SIG-M5 treated with dmso at 0.1 percent for 504 hours (cell line): ENCODE data around the gene CNTFR.
"Not testable (repeated sequence)": the region's sequence is repeated elsewhere in the genome, so short reads cannot be mapped to it uniquely, and the experiment has no call there.

Experiments used
- DNase-seq: peaks from one replicate; lab custom pipeline; 2025; ENCODE audit not compliant: unreplicated experiment; lab: John Stamatoyannopoulos, UW

The CNTFR gene, protein sequence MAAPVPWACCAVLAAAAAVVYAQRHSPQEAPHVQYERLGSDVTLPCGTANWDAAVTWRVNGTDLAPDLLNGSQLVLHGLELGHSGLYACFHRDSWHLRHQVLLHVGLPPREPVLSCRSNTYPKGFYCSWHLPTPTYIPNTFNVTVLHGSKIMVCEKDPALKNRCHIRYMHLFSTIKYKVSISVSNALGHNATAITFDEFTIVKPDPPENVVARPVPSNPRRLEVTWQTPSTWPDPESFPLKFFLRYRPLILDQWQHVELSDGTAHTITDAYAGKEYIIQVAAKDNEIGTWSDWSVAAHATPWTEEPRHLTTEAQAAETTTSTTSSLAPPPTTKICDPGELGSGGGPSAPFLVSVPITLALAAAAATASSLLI

DNA sequence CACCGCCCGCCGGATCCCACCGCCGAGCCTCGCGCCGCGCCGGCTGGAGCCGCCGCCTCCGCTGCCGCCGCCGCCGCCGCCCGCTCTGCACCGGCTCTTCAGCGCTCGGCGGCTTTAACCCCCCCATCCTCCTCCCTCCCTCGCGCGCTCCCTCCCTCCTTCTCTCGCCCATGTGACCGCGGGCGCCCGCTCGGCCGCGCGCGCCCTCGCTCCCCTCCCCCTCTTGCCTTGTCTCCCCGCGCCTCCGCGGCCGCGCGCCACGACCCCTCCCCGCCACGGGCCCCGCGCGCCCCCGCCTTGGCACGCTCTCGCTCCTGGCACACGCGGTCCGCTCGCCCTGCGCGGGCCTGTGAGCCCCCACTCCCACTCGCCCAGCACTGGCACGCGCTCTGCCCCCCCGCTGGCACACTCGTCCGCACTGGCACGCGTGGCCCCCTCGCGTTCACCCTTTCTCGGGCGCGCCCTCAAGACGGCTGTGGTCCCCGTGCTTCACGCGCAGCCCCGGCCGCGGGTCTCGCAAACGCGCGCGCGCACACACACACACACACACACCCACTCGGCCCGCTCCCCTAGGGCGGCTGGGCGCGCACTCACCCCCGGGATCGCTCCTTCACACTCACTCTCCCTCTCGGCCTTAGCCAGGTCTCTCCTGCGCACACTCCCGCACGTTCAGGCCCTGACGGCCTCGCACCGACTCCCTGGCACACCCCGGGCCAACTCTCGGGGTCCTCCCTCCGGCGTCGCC is at the start of gene CNTFR:
Gene CNTFR (minus strand): TSS at position 89 of the 745 bp plus-strand sequence. CDS start 20,743 bp downstream, outside the sequence.
- peak; percentile 9 for DNase-seq

DNA sequence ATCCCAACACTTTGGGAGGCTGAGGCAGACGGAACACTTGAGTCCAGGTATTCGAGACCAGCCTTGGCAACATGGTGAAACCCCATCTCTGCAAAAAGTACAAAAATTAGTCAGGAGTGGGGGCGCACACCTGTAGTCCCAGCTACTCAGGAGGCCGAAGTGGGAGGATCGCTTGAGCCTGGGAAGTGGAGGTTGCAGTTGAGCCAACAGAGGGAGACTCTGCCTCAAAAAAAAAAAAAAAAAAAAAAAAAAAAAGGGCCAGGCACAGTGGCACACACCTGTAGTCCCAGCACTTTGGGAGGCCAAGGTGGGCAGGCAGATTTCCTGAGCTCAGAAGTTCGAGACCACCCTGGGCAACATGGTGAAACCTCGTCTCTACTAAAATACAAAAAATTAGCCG is 49.8 kb upstream of the CNTFR start:
- not testable (repeated sequence) for DNase-seq

DNA sequence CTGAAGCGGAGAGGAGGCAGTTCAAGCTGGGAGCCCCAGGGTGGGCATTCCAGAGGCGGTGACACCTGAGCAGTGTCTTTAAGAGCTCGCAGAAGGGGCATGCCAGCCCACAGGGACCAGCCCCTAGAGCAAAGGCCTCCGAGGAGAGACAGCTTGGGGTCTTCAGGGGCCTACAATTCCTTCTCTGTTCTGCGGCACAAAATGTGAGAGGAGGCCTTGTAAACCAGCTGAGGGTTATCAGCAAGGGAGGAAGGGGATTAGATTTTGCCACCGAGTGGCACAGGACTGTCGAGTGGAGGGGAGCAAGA is 48.6 kb upstream of the CNTFR start:
- no peak for DNase-seq

DNA sequence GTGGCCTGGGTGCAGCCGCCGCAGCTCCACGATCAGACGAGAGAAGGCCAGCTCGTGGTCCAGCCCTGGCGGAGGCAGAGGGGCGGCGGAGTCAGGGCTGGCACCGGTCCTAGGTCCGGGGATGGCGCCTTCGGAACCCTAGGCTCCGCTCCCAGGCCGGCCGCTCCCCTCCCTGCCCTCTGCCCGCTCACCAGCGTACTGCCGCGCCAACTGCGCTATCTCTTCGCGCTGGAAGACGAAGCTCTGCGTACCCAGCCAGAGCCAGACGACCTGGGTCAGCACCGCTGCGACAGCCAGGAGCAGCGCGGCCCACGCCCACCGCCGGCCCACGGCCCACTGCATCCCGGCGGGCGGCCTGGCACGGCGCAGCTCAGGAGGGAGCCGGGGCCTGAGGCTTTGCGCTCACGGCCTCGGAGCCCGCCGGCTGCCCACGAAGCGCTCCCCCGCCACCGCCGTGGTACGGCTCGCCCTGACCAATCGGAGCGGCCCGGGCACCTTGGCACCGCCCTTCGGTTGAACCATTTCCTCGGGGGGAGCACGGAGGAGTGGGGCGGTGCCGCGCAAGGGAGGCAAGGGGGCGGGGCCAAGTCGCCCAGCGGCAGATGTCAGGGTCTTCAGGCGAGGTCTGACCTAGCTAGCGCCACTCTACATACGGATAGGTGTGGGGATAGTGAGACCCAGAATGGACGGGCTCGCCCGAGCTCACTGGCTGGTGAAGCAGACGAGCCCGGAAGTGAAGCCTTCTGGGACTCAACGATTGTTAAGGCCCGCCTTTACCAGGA is 48.0 kb upstream of the CNTFR start, which contains the start of gene SIGMAR1:
Gene SIGMAR1 (minus strand): TSS at position 432 of the 782 bp plus-strand sequence. CDS start 90 bp downstream, at position 342.
- DNase-seq: peak; percentile 77

DNA sequence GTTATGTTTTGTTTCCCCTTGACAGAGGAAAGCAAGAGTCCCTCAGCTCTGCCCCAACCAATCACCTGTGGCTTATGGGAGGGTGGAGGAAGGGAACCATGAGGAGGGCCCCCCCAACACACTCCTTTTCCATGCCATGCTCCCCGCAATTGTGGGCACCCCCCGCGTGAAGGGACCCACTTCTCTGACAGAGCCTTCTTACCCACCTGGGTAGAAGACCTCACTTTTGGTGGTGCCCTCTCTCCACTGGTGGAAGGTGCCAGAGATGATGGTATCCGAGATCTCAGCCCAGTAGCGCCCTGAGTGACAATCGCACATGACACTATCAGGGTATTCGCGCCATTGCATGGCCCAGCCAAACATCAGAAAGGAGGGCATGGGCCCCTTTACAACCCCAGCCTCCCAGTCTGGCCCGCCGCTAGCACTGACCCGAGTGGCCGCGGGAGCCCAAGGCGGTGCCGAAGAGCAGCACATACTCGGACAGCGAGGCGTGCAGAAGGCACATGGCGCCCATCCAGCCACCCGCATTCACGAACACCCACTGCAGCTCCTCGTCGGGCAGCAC is 47.3 kb upstream of the CNTFR start:
- DNase-seq: peak; percentile 30

DNA sequence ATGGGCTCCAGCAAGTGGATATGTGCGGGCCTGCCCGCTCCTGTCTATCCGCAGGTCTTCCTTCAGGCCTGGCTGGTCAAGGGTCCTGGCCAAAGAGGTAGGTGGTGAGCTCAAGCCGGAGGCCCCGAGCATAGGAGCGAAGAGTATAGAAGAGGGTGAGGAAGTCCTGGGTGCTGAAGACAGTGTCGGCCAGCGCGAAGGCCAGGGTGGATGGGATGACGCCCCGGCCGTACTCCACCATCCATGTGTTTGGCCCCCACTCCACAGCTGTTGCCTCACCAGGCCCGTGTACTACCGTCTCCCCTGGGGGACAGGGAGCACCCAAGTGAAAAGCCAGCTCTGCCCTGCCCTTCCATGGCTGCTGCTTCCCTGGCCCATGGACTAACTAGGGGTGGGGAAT is 46.0 kb upstream of the CNTFR start:
- DNase-seq: no peak

DNA sequence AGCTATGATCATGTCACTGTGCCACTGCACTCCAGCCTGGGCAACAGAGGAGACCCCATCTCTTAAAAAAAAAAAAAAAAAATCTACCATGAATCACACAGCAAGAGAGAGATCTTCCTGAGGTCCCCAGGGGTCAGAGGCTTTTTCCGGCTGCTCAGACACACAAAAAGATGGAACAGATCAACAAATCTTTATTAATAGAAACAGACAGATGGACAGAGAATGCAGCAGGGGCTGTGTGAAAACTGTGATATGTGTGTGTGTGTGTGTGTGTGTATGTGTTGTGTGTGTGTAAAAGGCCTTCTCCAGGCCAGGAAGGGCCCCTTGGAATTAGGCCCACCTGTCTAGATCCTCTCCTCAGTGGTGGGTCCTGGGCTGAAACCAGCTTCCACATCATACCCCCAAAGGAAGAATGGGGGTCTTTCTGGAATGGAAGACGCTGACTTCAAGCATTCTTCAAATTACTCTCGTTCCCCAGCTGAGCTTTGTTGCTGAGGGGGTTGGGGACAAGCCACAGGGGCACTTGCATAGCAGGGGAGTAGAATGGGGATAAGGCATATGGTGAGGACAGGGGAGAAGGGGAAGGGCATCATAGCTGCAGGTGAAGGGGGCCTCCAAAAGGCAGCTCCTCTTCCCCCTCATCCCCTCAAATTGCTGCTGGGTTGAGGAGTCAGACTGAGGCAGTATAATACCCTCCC is 45.2 kb upstream of the CNTFR start:
- DNase-seq: no peak

DNA sequence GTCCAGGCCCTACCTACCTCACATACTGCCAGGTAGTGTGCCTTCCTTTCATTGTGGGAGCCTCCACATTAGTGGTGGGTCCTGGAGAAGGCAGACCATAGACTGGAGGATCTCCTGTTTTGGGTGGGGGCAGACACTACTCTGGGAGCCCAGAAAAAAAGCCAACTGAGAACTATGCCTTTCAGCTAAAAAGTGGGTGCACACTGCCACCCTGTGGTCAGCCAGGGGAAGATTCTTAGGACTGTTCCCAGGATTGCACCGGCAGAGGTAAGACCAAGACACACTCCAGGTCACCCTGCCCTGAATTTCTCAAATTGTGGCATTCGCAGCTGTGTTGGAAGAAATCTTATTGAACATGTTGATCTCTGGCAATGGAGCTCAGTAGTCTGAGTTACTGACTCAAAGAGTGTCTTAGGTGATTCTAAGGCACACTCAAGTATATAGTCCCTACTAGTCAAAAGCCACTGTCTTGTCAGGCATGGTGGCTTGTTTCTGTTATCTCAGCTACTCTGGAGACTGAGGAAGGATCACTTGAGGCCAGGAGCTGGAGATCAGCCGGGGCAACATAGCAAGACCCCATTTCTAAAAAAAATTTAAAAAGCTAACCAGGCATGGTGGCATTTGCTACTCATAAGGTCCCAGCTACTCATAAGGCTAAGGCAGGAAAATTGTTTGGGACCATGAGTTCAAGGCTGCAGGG is 44.5 kb upstream of the CNTFR start:
- peak; percentile 57 for DNase-seq

DNA sequence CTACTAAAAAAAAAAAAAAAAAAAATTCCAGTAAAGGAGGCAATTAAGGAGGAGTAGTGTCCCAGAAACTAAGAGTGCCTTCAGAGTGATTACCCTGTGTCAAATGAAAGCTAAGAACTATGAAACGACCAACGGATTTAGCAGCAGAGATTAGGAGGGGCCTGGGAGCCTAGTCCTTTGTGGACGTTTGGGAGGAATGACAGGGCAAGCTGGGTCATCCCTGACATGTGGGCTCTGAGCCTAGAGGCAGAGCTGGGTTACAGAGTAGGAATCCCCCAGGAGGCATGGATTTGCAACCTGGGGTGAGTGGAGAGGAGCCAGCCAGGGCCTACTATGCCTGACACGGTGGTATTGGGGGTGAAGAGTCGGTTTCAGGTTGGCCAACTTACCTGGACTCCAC is 43.6 kb upstream of the CNTFR start:
- DNase-seq: no peak

DNA sequence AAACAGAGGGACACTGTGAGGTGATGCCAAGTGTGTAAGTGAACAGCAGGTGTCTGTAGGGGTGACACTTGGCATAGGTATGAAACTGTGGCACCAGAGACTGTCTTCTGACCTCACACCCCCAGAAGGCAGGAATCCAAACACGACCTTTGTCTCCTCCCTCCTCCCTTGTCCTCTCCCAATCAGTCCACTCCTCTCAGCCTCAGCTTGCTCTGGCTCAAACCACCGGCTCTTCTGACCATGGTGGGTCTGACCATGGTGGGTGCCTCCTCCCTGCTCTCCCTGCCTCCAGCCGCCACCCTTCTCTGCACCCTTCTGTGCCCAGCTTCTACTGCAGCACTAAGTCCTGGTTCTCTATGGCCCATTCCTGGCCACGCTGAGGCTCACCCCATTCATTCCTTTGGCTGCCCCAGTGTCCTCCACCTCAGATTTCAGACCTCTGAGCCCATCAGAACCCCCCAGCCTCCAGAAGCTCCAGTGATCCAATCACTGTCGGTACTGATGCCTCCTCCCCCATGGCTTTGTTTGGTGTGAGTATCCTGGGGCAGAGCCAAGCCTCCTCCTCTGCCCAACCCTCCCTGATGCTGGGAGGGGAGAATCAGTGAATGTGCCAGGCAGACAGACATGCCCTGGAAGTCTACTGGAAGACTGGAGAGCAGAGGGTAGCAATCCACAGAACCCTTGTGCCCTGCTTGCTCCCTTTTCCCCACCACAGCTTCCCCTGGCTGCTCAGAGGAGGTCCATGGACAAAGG is 41.1 kb upstream of the CNTFR start:
- DNase-seq: no peak

DNA sequence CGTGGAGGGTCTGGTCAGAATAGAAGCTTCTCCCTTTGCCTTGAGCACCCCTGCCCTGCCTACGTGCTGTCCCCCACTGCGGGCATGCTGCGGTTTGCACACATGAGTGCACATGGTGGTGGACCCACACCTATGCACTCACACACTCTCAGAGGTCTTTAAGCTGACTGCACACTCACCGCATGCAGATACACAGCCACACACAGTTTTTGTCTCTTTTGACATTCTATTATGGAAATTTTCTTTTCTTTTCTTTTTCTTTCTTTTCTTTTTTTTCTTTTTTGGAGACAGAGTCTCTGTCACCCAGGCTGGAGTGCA is 39.9 kb upstream of the CNTFR start:
- no peak for DNase-seq

DNA sequence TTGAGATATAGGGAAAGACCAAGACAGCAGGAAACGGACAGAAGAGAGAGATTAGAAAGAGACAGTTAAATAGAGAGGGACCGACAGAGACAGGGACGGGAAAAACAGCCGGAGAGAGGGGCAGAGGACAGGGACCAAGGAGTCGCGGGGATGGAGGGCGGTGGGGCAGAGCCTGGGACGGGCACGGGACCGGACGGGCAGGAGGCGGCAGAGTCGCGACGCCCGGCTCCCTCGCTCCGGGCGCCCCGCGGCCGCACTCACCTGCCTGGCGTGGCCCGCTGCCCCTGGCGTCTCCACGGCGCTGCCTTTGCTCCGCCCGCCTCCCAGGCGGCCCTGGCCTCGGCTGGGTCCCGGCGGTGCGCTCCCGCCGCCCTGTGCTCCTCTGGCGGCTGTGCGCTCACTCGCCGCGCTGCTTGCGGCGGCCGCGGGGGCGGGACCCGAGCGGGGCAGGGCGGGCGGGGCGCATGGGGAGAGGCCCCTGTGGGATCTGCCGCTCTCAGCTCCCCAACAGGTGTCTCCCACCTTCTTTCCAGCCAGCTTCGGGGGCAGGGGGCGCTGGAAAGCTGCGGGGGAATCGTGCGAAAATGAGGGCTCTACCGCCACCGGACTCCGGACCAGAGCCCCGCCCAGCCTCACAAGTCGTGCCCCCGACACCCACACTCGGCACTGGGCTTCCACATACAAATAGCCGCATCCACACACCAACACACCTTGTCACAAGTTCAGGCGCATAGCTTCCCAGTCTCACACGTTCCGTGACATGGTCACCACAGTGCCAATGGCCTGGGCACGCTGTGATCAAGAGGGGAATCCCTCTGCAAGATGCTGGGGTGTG is 39.3 kb upstream of the CNTFR start, which contains the start of gene ARID3C:
Gene ARID3C (minus strand): TSS at position 411 of the 835 bp plus-strand sequence. CDS start 1,052 bp downstream, outside the sequence.
- DNase-seq: no peak

DNA sequence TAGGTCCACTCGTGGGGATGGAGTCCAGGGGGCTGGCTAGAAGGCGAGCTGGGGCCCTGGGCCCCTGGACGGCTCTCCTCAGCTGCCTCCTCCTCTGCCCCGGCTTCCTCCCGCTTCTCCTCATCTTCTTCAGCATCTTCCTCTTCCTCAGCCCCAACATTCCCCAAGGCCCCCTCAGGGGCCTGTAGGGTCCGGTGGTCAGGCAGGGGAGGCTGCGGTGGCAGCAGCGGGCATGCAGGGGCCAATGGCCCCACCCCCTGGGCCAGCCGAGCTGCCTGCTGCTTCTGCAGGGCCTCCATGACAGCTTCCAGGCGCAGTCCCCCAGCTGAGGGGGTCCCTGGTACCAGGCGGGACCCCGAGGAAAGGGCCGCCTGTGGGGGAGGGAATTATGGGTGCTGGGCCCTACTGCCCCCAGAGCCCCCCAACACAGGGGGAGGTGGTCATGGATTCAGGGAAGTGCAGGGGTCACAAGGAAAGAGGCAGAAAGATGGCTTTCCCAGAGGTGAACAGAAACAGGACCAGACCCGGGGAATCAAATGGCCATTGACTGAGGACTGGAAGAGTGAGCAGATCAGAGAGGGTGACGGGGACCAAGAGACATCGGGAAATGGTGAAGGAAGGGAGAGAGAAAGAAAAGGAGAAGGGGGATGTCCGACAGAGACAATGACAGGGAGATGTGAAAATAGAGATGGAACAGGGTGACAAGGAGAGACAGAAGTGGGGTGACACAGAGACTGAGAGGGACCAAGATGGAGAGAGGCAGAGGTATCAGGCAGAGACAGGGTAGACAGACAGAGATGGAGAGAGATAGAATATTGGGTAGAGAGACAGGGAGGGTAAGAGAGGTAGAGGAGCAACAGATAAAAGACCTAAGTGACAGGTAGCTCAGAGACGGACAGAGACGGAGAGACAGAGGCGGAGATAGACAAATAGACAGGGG is 38.5 kb upstream of the CNTFR start:
- DNase-seq: no peak

DNA sequence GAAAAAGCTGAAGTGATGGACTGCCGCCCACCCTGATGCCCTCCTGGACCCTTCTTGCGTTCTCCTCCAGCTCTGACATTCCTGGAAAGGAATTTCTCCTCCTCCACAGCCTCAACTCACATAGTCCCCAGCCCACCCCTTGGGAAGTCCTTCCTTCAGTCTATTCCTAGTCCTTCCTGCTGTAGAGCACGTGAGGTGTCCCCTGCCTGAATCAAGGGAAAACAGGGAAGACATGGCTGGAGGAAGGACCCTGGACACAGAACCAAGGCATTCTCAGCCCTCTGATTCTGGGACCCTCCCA is 35.6 kb upstream of the CNTFR start:
- DNase-seq: no peak

DNA sequence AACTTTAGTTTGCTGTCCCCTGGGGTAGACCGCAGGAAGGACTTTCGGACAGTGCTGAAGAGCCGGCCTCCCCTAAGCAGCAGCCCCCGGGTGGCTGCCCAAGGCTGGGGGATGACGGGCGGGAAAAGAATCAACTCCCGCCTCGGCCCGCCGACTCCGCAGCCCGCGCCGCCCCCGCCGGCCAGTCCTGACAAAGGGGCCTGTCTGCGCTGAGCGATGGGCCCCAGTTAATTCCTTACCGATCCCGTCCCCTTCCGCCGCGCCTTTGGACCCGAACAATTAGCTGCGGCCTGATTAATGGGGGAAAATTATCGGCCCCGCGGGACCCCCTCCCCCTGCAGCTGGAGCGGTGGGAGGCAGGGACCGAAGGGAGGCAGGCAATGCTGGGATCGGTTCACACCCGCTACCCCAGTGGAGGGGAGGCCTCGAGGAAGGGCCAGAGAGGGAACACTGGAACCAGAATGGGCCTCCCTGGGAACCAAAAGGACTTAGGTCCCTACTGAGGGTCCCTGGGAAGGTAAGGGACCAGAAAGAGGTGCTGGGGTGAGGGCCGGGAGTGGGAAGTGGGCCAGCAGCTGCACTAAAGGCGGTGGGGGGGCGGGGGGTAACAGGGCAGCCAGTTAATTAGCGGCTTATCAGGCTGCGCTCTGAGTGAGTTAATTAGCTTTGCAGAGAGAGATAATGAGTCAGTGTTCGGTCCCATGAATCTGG is 35.1 kb upstream of the CNTFR start:
- DNase-seq: no peak

DNA sequence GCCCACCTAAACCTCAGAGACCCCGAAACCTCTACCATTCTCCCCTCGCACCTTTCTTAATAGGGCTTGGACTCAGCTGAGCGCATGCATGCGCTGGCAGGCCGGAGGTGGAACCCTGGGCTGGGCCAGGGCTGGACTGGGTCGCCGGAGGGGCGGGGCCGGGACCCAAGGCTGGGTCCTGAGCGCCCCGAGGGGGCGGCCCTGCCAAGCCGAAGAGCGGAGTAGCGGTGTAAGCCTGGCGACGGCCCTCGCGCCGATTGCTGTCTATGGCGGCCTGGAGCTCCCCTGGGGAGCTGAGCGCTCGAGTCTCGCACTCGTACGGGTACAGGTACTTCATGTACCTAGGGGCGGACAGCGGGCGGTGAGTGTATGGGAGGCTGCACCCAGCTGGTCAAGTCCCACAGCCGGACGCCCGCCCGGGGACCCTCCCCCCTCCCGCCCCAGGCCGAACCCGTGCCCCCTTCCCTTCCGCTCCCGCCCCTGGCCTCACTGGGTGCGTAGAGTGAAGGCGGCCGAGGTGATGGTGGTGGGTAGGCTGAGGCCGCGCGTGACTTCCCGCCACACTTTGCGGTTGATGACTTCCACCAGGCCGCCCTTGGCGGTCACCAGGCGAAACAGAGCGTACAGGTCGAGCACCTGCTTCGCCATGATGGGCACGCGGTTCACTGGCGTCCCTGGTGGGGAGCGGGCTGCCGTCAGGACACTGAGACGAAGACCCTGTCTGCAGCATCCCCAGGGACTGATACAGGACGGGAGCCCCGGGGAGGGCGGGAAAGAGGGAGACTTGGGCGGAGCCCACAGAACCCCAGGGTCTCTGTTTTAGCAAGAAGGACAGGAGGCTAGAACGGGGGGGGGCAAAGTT is 34.1 kb upstream of the CNTFR start:
- DNase-seq: no peak
